ENCODE results near the gene CORIN. TPM values are rescaled to one million over a fixed set of nuclear protein-coding genes. Genes with fewer than 3 reads are reported as not detected.

The CORIN gene
- total RNA-seq, 4 donors from 2014 or later: 0.11 to 0.96 (median 0.21) TPM

DNA sequence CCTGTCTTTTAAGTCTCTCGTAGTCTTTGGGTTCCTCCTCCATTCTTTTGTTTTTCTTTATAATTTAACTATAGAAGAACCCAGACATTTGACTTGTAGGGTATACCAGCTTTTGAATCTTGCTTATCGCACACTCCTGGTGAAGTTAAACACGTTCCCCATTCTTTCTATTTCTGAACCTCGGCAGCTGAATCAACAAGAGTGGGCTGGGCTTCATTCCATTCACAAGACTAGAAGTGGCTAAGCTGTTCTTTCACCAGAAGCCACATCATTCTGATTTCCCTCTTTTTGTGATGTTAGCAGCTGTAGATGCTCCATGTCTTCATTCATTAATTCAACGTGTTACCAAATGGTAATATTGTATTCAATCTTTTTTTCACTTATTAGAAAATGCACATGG, 167.9 kb downstream of the CORIN start:
- Histone ChIP-seq H3K36me3 (no peaks in the 10 kb centered on the region), H3K27me3 (no peaks in the 10 kb centered on the region), H3K9me3 (no peaks in the 10 kb centered on the region), H3K4me1 (no peaks in the 10 kb centered on the region), H3K4me3 (replicated peaks in 1 of 3) (no peak overlapping the region), H3K27ac (no peak overlapping the region)
- TF ChIP-seq POLR2A (IDR thresholded peaks at IDR 0.05): no peak
- TF ChIP-seq, protein P1, sequence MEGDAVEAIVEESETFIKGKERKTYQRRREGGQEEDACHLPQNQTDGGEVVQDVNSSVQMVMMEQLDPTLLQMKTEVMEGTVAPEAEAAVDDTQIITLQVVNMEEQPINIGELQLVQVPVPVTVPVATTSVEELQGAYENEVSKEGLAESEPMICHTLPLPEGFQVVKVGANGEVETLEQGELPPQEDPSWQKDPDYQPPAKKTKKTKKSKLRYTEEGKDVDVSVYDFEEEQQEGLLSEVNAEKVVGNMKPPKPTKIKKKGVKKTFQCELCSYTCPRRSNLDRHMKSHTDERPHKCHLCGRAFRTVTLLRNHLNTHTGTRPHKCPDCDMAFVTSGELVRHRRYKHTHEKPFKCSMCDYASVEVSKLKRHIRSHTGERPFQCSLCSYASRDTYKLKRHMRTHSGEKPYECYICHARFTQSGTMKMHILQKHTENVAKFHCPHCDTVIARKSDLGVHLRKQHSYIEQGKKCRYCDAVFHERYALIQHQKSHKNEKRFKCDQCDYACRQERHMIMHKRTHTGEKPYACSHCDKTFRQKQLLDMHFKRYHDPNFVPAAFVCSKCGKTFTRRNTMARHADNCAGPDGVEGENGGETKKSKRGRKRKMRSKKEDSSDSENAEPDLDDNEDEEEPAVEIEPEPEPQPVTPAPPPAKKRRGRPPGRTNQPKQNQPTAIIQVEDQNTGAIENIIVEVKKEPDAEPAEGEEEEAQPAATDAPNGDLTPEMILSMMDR (IDR thresholded peaks at IDR 0.05): no peak
- WGBS, 2 donors: 41 to 51% methylated on average over 5 of the region's 5 CpGs
- no peak for DNase-seq
- intact Hi-C loops (cut with DNase I): loop anchor here (10.0 kb wide), 1 partner anchor 165 kb away; the partner anchor contains the start of gene CORIN

DNA sequence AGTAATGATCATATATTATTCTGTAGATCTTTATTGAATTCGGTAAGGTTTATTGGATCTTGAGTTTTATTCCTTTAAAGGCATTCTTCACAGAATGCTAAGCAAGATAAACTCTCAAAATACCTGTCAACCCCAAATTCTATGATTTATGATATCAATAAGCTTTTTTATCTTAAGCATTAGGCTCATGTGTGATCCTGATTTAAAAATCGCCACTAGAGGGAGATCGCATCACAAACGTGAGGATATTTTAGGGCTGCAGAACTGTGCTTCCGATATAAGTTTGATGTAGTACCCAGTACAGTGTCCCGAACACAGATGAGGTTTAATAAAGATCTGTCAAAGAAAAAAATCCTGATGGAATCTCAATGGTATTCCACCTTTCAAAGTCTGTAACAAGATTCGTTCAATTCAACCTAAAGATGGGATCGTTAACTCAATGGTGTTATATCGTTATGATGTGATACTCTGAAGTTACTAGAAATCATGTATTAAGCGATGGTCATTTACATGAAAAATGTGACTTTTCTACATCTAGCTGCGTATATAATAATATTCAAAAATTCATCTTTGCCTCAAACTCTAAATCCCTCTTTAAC, 169.0 kb downstream of the CORIN start:
- Histone ChIP-seq H3K4me3 (replicated peaks in 1 of 3) (no peak overlapping the region), H3K36me3 (no peaks in the 10 kb centered on the region), H3K4me1 (no peaks in the 10 kb centered on the region), H3K9me3 (no peaks in the 10 kb centered on the region), H3K27ac (no peak overlapping the region), H3K27me3 (no peaks in the 10 kb centered on the region)
- TF ChIP-seq, protein P1 (IDR thresholded peaks at IDR 0.05): peak in 5 of 6 experiments; percentile 28 to 65 (median 48)
- no peak for TF ChIP-seq POLR2A (IDR thresholded peaks at IDR 0.05)
- WGBS, 2 donors: 32 to 33% methylated on average over 11 of the region's 11 CpGs
- peak in 1 of 2 donors; percentile 3 for DNase-seq
- intact Hi-C loops (cut with DNase I): no loop called here

DNA sequence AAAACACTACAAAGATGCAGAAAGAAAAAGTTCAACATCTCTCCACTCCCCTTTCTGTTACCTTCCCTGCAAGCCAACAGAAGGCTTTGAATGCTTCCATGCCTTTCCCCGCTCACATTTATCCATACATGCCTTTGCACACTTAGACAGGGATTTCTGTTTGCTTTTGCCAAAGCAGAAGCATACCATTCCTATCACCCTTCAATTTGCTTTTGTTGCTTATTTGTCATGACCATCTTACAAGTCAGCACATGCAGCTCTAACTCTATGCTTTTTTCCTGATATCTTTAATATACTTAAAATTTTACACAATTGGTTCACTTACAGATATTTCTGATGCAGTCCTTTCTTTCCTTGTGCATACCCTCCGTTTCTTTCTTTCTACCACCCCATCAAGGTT, 169.6 kb downstream of the CORIN start:
- Histone ChIP-seq H3K27ac (no peak overlapping the region), H3K4me1 (no peaks in the 10 kb centered on the region), H3K36me3 (no peaks in the 10 kb centered on the region), H3K4me3 (replicated peaks in 1 of 3) (no peak overlapping the region), H3K27me3 (no peaks in the 10 kb centered on the region), H3K9me3 (no peaks in the 10 kb centered on the region)
- WGBS, 2 donors: 83 to 87% methylated on average over 2 of the region's 2 CpGs
- intact Hi-C loops (cut with DNase I): no loop called here
- TF ChIP-seq POLR2A (IDR thresholded peaks at IDR 0.05): no peak
- TF ChIP-seq, protein P1 (IDR thresholded peaks at IDR 0.05): no peak
- no peak for DNase-seq

DNA sequence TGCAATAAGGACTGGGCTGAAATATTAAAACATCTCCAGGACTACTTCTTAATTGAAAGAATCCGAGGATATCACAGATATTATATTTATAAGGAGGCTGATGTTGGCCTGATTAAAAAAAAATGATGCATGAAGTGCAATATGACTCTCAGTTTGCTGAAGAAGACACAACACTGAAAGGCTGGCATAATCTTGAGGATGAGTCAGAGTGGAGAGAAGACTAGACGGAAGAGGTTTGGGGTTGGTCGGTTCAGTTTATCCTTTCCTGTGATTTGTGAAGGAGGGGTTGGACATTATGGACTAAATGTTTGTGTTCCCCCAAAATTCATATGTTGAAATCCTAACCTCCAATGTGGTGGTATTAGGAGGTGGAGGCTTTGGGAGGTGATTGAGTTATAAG, 170.3 kb downstream of the CORIN start:
- WGBS, 2 donors: 85 to 91% methylated on average over 3 of the region's 3 CpGs
- no peaks in the 10 kb centered on the region for H3K27me3 ChIP-seq
- TF ChIP-seq, protein P1 (IDR thresholded peaks at IDR 0.05): no peak
- TF ChIP-seq POLR2A (IDR thresholded peaks at IDR 0.05): no peak
- H3K4me1 ChIP-seq: no peaks in the 10 kb centered on the region
- H3K4me3 ChIP-seq (replicated peaks in 1 of 3): no peak overlapping the region
- no peak for DNase-seq
- H3K27ac ChIP-seq: no peak overlapping the region
- no peaks in the 10 kb centered on the region for H3K9me3 ChIP-seq
- no peaks in the 10 kb centered on the region for H3K36me3 ChIP-seq
- intact Hi-C loops (cut with DNase I): no loop called here

DNA sequence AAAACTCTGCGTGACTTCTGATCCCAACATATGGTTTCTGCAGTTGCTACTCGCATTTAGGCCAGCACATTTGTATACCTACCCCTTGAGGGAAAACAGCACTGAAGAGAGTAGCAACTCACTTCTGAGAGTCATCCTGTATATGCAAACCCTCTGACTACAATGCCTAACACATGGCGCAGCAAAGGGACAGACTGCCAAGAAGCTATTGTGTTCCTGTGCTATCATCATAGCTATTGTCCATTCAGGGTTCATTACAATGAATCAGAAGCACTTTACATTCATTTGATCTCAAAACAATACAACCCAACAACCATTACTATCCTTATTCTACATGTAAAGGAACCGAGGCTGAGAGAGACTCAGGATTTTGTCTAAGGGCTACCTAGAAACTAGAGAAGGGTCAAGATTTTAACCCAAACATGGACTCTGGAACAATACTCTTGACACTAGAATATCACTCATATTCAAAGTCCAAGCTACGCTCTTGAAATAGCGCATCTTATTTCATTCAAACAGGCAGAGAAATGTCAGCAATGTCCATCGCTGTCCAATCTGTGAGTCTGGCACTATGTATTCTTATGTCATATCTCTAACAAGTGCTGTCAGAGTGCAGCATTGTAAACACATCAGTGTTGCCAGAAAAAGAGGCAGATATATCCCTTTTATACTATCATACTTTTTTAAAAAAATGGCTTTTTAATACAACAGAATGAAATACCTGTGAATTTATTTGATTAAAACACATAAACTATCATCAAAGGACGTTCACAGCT, 173.6 kb downstream of the CORIN start:
- Histone ChIP-seq H3K27me3 (no peaks in the 10 kb centered on the region), H3K36me3 (no peaks in the 10 kb centered on the region), H3K4me1 (no peaks in the 10 kb centered on the region), H3K9me3 (no peaks in the 10 kb centered on the region), H3K4me3 (replicated peaks in 1 of 3) (no peak overlapping the region), H3K27ac (no peak overlapping the region)
- TF ChIP-seq POLR2A (IDR thresholded peaks at IDR 0.05): no peak
- TF ChIP-seq, protein P1 (IDR thresholded peaks at IDR 0.05): no peak
- intact Hi-C loops (cut with DNase I): no loop called here
- 90 to 92% methylated on average over 8 of the region's 8 CpGs for WGBS, 2 donors
- DNase-seq: no peak
